ENCODE results near the gene GMCL2.
"Not testable (repeated sequence)": the region's sequence is repeated elsewhere in the genome, so short reads cannot be mapped to it uniquely, and the experiment has no call there.

The GMCL2 gene

GRCh38 chr5:178205749-178206047, 18.5 kb upstream of the GMCL2 start:
- no peak for DNase-seq

DNA sequence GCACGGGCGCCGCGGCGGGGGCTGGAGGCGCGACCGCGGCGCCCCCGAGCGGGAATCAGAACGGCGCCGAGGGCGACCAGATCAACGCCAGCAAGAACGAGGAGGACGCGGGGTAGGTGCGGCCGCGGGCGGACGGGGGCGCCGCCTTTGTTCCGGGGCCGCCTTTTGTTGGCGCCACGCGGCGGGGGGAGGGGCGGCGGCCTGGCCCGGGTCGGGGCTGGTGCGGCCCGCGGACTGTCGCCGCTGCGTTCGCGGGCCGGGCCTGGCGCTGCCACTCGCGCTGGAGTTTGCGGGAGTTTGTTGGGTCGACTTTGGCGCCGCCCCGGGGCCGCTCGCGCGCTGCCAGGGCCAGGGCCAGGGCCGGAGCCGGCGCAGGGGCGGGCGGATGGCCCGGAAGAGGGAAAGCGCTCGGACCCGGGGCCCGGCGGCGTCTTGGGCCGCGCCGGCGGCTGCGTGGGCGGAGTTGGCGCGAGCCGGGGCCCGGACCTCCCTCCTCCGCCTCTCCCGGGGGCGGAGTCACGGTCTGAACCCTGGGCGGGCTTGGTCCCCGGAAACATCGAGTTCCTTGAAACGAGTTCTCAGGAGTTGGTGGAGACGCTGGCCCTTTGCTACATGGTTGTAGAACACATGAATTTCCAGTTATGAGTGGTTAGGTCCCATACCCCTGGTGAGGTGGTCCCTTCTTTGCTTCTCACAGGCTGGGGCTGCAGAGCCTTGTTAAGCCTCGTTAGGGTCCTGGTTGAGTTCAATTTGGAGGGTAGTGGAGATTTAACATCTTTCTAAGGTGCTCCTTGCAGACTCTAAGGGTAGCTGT, 18.0 kb upstream of the GMCL2 start:
- DNase-seq, result peak; percentile 93

DNA sequence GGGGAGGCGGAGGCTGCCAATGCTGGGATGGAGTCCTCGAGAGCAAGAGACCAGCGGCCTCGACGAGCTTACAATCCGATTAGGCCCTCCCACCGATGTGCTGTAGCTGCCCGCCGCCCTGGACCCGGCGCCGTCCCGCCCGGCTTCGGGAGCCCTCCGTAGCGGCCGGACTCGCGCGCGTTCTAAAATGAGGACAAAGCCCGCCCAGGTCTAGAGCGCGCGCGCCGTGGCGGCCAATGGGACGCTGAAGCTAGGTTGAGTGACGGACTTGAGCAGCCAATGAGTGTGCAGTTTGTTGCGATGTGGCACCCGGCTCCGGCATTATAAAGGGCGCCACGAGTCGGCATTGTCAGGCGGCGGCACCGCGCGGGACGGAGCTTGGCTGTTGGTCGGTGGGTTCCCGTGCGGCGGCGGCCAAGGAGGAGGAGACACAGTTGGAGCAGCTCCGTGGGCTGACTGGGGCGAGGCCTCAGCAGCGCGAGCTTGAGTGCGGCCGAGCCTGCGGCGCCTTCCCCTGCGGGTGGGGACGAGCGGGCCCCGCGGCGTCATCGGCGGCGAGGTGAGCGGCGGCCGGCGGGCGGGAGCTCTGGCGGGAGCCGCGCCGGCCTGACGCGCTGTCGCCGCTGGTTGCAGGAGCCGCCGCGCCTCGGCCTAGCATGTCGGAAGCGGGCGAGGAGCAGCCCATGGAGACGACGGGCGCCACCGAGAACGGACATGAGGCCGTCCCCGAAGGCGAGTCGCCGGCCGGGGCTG, 17.2 kb upstream of the GMCL2 start, which contains the start of gene HNRNPAB:
HNRNPAB (plus strand) TSS at position 352 of the 753 bp plus-strand sequence; CDS start at position 657, 305 bp downstream.
- DNase-seq, result peak; percentile 97

GRCh38 chr5:178203670-178204181, 16.6 kb upstream of the GMCL2 start:
- DNase-seq, result no peak

- no peak for DNase-seq
Observed at GRCh38 chr5:178202541-178202940, 15.4 kb upstream of the GMCL2 start.

- peak; percentile 80 for DNase-seq
Observed at GRCh38 chr5:178201927-178202235, 14.7 kb upstream of the GMCL2 start.

GRCh38 chr5:178201221-178201926, 14.2 kb upstream of the GMCL2 start:
- DNase-seq, result no peak

DNA sequence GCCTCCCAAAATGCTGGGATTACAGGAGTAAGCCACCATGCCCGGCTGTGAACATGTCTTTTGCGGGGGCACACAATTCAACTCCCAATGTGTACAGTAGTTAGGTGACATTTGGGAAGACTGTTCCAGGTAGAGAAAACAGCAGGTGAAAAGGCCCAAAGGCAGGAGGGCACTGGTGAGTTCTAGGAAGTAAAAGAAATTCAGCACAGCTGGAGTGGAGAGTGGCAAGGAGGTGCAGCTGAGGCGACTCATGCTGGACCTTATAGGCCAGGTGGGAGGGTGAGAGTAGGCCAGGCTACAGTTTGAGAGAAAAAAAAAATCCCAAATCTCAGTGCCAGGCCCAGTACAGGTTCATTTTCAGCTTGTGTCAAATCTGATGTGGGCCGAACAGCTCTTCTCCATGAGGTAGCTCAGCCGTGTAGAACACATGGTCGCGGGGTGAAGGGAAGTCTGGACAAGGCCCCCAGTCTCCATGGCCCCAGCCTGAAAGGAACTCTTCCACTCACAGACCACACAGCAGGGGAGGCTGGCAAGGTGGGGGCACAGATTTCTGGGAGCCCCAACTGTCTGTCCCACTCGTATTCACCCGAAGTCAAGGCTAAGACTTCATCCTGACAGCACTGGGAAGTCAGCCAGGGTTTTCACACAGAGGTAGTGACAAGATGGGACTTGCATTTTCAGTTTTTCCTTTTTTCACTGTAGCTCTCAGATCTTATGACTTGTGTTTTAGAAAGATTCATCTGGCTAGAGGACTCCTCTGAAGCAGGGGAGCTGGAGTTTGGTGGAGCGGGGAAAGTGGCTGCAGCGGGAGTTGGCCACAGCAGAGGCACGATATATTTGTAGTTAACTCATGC, 12.6 kb upstream of the GMCL2 start:
- DNase-seq, result no peak

DNA sequence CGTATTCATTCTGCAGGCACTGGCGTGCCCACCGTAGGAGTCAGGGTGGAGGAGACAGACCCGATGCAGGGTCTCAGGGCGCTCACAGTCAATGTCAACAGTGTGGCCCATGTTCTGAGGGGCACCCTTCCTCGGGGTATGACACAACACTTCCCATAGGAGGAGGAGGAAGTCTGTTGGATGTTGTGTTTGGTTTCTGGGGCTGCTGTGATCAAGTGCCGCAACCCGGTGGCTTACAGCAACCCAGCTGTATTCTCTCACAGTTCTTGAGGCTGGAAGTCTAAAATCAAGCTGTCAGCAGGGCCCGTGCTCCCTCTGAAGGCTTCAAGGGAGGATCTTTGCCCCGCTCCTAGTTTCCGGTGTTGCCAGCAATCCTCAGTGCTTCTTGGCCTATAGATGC, 11.5 kb upstream of the GMCL2 start:
- no peak for DNase-seq

DNA sequence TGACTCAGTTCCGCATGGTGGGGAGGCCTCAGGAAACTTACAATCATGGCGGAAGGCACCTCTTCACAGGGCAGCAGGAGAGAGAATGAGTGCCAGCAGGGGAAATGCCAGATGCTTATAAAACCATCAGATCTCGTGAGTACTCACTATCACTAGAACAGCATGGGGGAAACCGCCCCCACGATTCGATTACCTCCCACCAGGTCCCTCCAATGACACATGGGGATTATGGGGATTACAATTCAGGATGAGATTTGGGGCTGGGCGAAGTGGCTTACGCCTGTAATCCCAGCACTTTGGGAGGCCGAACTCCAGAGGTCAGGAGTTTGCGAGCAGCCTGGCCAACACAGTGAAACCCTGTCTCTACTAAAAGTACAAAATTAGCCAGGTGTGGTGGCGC, 11.0 kb upstream of the GMCL2 start:
- DNase-seq, result not testable (repeated sequence)

DNA sequence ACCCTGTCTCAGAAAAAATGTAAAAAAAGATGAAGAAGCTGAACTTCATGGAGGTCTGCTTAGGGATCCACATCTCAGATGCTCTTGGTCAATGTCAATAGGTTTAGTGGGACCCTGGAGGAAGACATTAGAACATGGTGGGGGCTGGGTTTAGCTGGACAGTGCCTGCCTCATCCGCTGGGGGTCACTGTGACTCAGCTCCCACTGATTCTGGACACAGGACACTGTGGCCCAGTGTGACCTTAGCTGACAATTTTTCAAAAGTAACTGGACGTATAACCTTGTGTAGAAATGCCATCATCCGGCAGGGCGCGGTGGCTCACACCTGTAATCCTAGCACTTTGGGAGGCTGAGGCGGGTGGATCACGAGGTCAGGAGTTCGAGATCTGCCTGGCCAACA, 9.8 kb upstream of the GMCL2 start:
- DNase-seq, result no peak

GRCh38 chr5:178196281-178196812, 9.2 kb upstream of the GMCL2 start:
- DNase-seq, result no peak

DNA sequence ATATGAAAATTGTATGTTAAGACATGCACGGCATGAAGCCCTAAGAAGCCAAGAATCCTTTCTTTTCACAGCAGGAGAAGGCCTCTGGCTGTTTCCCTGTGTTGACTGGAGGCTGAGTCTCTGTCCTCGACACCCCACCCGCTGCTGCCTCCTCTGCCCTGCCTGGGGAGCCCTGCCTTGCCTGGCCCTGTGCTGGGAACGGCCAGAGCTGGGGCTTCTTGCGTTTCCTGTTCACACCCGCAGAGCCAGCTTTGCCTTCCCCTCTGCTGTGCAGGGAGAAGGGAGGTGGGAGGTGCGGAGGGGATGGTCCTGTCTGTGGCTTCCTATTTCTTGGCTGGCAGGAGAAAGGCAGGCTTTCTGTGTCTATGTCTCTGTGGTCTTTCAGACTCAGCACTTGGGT, 6.9 kb upstream of the GMCL2 start:
- DNase-seq, result peak; percentile 47

DNA sequence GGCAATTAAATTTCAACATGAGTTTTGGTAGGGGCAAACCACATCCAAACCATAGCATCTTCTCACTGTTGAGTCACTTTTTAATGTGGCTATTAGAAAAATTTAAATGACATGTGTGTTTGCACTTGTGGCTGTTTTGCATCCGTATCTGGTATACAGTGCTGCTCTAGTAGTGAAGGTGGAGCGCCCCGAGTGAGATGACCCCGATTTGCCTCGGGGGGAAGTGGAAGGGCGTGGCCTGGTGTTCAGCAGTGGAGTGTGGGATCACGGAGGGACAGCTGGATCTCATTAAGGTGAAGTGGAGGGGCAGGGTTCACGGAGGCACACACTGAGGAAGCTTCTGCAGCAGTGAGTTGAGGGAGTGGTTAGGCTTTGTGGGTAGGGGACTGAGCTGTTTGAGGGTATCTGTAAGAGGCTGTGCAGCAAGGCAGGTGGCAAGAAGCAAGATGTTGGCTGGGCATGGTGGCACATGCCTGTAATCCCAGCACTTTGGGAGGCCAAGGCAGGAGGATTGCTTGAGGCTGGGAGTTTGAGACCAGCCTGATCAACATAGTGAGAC, 6.2 kb upstream of the GMCL2 start:
- no peak for DNase-seq

GRCh38 chr5:178192787-178193186, 5.6 kb upstream of the GMCL2 start:
- DNase-seq, result no peak

GRCh38 chr5:178192244-178192643, 5.1 kb upstream of the GMCL2 start:
- DNase-seq, result no peak

DNA sequence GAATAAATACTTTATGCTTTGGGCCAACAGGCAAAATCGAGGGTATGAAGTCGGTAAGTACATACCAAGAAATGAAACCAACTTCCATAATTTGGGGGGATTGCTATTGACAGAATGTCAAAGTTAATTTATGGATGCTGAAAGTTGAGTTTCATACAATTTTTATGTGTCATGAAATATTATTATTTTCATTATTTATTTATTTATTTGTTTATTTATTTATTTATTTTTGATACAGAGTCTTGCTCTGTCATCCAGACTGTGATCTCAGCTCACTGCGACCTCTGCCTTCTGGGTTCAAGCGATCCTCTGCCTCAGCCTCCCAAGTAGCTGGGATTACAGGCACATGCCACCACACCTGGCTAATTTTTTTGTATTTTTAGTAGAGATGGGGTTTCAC, 4.5 kb upstream of the GMCL2 start:
- DNase-seq, result no peak

DNA sequence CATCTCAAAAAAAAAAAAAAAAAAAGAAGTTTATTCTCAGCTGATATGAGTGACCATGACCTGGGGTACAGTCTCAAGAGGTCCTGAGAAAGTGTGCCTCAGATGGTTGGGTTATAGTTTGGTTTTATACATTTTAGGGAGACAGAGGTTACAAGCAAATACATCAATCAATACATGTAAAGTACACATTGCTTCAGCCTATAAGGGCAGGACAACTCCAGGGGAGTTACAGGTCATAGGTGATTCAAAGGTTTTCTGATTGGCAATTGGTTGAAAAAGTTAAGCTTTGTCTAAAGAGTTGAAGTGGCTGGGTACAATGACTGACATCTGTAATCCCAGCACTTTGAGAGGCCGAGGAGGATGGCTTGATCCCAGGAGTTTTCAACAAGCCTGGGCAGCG, 2.3 kb upstream of the GMCL2 start:
- DNase-seq, result no peak

- peak; percentile 43 for DNase-seq
Observed at GRCh38 chr5:178186427-178186826, 744 bp downstream of the GMCL2 start.

DNA sequence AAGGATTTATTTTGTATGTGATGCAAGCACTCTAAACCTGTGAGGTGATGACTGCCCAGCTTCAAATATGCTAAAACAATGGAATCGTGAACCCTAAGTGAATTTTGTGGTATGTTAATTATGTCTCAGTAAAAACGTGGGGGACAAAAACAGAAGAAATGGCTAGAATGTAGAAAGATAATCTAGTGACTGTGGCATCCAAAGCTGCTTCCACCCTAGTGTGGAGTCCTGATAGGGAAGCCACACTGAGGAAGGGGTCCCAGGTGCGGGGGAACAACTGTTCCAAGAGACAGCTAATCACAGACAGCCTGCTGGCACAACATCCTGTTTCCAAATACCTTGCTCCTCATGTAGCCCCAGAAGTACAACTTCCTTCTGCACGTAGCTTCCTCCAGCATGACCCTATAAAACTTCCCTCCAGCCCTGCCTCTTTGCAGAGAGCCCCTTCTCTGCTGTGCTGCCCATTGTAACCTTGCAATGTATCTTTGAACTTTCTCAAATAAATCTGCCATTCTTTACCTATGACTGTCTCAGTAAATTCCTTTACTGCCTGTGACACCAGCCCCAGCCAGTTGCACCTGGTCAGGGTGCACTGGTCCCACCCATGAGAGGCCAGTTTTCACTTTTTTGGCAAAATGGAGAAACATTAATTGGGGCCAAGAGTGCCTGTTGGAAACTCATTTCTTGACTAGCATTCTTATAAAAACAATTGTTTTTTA, 4.9 kb downstream of the GMCL2 start:
- DNase-seq, result peak; percentile 85

DNA sequence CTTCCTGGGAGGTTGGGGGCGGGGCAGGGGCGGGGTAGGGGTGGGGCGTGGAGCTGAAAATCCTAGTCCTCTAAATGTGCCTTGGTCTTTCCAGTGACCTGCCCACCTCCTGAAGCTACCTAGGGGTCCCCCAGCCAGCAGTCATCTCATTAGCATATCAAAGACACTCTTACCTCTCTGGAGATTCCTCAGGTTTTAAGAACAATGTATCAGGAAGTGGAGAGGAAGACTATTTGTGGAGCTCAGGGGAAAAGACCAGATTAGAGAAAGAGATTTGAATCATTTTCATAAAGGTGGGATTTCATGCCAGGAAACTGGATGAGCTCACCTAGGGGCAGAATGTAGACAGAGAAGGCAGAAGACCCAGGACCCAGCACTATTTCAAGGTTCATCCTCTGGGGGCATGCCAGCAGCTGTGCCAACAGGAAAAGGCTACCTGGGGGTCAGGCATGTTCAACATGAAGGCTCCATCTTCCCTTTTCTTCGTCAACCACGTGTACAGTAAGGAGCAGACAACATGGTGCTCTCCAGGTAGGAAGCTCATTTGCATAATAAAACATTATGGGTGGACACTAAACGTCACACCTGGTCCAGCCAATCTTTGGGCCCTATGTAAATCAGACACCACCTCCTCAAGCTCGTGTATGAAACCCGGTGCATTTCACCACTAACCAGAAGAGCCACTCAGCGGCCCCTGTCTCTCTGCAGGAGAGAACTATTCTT, 6.9 kb downstream of the GMCL2 start:
- no peak for DNase-seq
